ENCODE measurements around the gene SRCAP.

SRCAP gene

GRCh38 chr16:30777591-30778297, 78.8 kb downstream of the SRCAP start:
- FAIRE-seq: no peak

- no peak for FAIRE-seq
Observed at GRCh38 chr16:30778549-30779244, 79.7 kb downstream of the SRCAP start.

DNA sequence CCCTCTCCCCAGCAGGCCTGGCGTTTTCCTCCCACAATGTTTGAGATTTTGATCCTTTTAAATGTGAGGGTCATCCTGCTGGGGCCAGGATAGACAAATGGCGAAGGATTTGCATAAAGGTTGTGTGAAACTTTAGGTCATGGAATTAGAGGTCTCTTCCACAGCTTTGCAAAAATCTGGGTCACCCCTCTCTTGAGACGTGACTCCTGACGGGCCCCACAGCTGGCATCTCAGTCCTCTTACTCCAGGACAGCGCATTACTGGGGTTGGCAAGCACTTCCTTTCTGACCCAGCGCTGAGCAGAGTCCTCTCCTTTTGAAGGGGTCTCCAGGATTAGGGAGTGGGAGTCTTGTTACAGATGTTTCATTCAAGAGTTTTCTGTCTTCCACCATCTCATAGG, 80.6 kb downstream of the SRCAP start:
- FAIRE-seq: no peak

DNA sequence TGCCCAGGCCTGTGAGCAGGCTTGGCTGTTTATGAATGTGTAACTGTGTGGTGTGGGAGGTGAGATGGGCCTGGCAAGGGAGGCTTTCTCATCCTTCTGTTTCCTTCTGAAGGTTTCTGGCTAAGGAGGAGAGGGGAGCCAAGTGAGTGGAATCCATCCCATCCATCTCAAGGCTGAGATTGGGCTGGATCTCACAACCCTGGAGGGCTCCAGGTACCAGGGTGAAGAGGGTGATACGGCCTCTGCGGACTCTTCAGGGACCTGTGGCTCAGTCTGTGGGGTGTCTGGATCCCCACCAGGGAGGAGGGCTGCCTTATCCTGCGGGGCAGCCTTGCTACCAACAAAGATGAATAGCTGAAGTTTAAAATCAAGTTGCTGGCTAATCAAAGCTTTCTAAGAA, 81.0 kb downstream of the SRCAP start:
- FAIRE-seq: no peak

GRCh38 chr16:30780549-30780948, 81.6 kb downstream of the SRCAP start:
- no peak for FAIRE-seq

DNA sequence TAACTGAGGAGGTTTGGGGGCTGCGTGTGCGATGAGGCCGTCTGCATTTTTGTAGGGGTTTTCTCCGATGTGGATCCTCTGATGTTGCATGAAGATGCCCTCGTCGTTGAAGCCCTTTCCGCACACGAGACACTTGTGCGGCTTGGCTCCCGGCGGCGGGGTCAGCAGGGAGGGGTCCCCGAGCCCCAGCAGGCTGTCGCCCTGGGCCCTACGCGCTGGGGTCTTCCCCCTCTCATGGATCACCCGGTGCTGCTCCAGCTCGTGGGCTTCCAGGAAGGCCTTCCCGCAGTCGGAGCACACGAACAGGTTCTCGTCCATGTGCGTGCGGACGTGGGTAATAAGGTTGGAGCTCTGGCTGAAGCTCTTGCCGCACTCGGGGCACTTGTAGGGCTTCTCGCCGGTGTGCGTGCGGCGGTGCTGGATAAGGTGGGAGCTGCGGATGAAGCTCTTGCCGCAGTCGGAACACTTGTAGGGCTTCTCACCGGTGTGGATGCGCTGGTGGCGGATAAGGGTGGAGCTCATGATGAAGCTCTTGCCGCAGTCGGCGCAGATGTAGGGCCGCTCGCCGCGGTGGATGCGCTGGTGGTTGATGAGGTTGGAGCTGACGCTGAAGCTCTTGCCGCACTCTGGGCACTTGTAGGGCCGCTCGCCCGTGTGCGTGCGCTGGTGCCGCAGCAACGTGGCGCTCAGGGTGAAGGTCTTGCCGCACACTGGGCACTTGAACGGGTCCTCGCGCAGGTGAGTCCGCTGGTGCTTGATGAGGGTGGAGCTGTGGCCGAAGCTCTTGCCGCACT, 83.7 kb downstream of the SRCAP start:
- FAIRE-seq: no peak

DNA sequence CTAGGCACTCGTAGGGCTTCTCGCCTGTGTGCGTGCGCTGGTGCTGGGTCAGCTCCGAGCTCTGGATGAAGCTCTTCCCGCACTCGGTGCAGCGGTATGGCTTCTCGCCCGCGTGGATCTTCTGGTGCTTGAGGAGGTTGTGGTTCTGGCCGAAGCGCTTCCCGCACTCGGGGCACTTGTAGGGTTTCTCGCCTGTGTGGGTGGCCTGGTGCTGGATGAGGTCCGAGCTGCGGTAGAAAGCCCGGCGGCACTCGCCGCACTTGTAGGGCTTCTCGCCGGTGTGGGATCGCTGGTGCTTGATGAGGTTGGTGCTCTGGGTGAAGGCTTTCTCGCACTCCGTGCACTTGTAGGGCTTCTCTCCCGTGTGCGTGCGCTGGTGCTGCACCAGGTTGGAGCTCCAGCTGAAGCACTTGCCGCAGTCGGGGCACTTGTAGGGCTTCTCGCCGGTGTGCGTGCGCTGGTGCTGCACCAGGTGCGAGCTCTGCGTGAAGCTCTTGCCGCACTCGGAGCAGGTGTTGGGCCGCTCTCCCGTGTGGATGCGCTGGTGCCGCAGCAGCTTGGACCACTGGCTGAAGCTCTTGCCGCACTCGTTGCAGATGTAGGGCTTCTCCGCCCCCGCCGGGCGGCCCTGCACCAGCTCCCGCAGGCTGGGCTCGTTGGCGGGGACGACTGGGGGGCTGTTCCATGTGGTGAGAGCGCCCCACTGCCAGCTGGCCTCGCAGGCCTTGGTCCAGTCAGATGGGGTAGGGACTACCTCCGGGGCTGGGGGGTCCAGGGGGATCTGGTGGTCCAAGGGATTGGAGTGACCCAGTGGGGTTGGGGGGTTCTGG, 84.5 kb downstream of the SRCAP start:
- FAIRE-seq: no peak

DNA sequence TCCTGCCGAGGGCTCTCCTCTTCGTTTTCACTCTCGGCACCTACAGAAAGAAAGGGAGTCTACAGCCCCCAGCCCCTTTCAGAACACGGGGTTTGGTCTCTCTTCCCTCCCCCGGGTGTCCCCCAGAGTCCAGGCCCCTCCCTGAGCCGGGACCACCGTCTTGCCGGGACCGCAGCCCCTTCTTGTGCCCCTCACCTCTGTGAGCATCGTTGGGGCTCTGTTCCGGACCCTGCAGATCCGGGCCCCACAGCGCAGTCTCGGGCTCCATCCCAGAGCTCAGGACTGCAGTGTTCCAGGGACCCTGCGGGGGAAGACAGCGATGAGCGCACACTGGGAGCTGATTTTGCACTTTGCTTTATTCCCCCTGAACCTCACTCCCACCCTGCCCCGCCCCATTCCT, 85.2 kb downstream of the SRCAP start:
- no peak for FAIRE-seq

- FAIRE-seq: no peak
Observed at GRCh38 chr16:30785126-30786106, 86.4 kb downstream of the SRCAP start.

GRCh38 chr16:30786115-30786935, 87.4 kb downstream of the SRCAP start:
- FAIRE-seq: no peak

DNA sequence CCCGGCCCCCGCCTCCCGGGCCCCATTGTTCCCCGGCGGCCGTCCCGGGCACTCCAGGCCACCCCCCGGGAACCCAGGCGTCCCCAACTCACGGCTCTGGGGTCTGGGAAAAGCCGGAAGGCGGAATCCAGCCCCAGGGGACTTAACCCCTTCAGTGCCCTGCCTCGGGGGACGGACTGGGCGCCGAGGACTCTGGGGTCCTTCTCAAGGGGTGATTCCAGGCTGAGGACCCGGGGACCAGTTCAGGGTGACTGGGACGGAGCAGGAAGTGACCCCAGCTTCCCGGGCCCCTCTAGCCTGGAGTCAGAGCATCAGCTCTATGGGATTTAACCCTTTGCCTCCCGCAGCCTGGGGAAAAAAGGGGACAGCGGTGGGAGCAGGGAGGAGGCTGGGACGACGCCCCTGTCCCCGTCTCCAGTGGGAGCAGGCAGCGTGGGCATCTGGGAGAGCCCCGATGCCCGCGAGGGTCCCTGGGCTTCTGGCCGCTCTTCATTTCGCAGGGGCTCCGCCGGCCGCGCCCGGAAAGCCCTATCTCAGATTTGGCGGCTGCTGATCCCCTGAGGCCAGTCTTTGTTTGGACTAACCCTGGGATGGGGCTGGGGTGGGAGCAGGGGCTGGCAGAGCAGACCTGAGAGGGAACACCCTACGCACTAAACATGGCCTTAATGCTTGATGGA, 88.1 kb downstream of the SRCAP start, which contains the start of gene ZNF629:
ZNF629 (minus strand) TSS at position 270 of the 677 bp plus-strand sequence. CDS start 2,723 bp downstream, outside the sequence.
- FAIRE-seq: no peak

DNA sequence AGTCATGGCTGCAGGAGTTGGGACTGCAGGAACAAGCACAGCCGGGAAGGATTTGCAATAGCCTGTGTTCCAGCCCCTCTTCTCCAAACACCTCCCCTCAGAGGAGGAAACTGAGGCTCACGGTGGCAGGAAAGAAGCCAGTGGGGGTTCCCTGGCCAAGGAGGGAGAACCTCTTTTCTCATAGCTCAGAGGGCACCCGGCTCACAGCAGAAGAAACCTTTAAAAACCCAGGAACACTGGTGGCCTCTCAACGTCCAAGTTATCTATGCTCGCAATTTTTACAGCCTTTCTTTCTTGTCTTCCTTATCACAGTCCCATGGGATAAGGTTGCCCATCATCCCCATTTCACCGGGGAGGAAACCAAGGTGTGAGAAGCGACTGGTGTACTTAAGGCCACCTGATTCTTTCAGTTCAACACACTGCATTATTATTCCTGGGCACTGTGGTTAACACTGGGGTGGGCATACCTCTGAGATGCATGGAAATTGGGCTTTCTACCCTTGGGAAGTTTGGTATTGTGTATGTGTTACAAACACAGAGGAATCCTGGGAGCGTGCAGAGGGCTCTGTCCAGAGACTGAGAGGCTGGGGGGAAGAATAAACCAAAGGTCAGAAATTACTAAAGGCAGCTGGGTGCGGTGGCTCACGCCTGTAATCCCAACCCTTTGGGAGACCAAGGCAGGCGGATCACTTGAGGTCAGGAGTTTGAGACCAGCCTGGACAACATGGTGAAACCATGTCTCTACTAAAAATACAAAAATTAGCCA, 88.8 kb downstream of the SRCAP start:
- no peak for FAIRE-seq

All from G401.6 (cell line).